ENCODE data around the gene TPD52L2.
A peak's percentile ranks its signal among the peaks of the same experiment; 100 is the strongest.
"Not testable (repeated sequence)": the region's sequence is repeated elsewhere in the genome, so short reads cannot be mapped to it uniquely, and the experiment has no call there.

TPD52L2 gene

DNA sequence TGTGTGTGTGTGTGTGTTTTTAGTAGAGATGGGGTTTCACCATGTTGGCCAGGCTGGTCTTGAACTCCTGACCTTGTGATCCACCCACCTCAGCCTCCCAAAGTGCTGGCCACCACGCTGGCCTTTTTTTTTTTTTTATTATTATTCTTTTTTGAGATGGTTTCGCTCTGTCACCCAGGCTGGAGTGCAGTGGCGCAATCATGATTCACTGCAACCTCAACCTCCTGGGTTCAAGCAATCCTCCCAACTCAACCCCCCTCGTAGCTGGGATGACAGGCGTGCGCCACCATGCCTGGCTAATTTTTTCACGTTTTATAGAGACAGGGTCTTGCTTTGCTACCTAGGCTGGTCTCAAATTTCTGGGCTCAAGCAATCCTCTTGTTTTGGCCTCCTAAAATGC, 9.2 kb downstream of the TPD52L2 start:
- H3K4me3 Mint-ChIP-seq; H3K27me3 Mint-ChIP-seq (ENCODE audit: low read depth); H3K9me3 Mint-ChIP-seq; H3K4me1 Mint-ChIP-seq (ENCODE audit: low read depth): not testable (repeated sequence)
- Mint-ChIP-seq H3K36me3 (ENCODE audit: low read depth) (peaks cover 22% of the 10 kb centered on the region), H3K27ac (peak overlapping the region; percentile 20)

DNA sequence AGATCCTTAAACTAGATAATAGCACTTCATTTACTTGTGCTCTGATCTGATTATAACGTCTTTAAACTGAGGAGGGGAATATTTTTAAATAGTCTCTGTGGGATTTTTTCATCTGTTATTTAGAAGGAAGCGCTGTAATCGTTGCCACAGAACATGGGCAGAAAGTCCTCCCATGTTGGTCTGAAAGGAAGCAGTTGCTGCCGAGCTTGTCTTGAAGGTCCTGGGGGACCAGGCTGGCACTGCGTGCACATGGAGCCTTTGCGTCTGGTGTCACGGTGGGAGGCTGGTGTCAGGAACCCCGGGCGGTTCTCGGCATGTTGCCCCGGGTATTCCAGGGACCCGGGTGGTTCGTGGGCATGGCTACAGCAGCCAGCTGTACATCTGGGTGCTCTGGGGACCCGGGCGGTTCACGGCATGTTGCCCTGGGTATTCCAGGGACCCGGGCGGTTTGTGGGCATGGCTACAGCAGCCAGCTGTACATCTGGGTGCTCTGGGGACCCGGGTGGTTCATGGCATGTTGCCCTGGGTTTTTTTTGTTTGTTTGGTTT, 11.5 kb downstream of the TPD52L2 start:
- Mint-ChIP-seq H3K4me3 (no peak overlapping the region), H3K36me3 (ENCODE audit: low read depth) (peaks cover 19% of the 10 kb centered on the region), H3K27me3 (ENCODE audit: low read depth) (no peaks in the 10 kb centered on the region), H3K27ac (no peak overlapping the region), H3K4me1 (ENCODE audit: low read depth) (peaks cover 7% of the 10 kb centered on the region), H3K9me3 (no peaks in the 10 kb centered on the region)

DNA sequence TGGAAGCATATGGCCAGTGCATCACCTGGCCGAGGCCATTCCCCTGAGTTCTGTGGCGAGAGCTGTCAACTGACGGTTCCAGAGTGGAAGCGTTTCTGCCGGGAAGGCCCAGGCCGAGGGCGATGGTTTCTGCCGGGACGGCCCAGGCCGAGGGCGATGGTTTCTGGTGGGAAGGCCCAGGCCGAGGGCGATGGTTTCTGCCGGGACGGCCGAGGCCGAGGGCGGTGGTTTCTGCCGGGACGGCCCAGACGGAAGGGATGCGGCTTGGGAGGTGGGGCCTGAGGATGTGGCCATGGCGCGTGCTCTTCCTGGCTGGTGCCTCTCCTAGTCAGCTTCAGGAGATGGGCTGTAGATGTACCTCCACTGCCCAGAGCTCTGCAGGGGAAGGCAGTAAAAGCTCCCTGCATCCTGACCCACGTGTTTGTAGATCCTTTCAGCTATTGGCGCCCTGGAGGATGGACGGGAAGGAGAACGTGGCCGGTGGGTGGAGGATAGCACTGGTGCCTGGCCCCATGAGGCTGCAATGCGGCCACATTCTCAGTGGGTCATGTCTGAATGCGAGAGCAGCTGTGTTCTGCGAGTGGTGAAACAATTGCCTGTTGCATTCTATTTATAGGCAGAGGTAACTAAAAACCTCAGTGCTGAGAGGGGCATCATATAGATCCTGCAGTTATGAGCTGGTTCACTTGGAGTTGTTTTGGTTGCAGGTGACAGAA, 12.8 kb downstream of the TPD52L2 start:
- Mint-ChIP-seq H3K4me1 (ENCODE audit: low read depth) (peaks cover 7% of the 10 kb centered on the region), H3K27me3 (ENCODE audit: low read depth) (no peaks in the 10 kb centered on the region), H3K4me3 (no peak overlapping the region), H3K9me3 (no peaks in the 10 kb centered on the region), H3K27ac (no peak overlapping the region), H3K36me3 (ENCODE audit: low read depth) (peaks cover 17% of the 10 kb centered on the region)

DNA sequence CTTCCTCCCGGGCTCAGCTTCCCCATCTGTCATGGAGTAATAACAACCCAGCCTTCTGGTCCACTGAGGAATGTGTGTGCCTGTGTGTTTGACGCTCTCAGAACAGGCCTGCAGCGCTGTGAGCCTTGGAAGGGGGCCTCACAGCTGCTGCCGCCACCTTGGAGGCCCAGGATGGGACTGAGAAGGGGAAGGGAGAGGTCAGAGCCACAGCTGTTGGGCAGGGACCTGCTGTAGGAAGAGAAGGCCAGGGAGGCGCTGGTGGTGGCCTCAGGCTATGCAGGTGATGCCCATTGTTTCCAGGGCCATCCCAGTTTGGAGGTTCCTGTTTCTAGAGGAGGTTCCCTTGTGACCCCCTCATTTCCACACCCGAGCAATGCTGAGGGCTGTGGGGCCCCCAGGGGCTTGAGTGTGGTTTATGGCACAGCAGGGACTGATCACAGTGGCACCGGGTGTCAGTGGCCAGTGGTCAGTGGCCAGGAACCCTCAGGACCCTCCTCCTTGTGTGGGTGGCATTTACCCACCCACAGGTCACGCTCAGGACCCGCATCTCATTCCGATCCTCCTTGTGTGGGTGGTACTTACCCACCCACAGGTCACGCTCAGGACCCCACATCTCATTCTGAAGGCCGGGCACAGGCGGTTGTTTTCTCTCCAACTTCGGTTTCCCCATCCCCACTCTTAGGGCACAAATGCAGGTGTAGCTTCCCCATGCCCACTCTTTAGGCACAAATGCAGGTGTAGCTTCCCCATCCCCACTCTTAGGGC, 14.0 kb downstream of the TPD52L2 start:
- Mint-ChIP-seq H3K9me3 (no peaks in the 10 kb centered on the region), H3K36me3 (ENCODE audit: low read depth) (peaks cover 15% of the 10 kb centered on the region), H3K27me3 (ENCODE audit: low read depth) (no peaks in the 10 kb centered on the region)

DNA sequence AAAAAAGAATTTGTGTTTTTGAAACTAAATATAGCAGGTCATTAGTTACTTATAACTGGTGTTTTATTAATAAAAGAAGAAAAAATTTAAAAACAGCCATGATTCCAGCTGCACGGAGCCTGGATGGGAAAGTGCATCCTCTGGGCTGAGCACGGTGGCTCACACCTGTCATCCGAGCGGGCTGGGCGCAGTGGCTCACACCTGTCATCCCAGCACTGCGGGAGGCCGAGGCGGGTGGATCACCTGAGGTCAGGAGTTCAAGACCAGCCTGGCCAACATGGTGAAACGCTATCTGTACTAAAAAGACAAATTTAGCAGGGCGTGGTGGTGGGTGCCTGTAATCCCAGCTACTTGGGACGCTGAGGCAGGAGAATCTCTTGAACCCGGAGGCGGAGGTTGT, 15.8 kb downstream of the TPD52L2 start:
- H3K27me3 Mint-ChIP-seq (ENCODE audit: low read depth); H3K9me3 Mint-ChIP-seq; H3K27ac Mint-ChIP-seq; H3K4me3 Mint-ChIP-seq; H3K4me1 Mint-ChIP-seq (ENCODE audit: low read depth): not testable (repeated sequence)
- H3K36me3 Mint-ChIP-seq (ENCODE audit: low read depth) = peaks cover 15% of the 10 kb centered on the region

More for the DNA sequence above, 14.0 kb downstream of the TPD52L2 start:
- H3K4me3 Mint-ChIP-seq = no peak overlapping the region
- H3K4me1 Mint-ChIP-seq (ENCODE audit: low read depth) = no peaks in the 10 kb centered on the region
- no peak overlapping the region for H3K27ac Mint-ChIP-seq

DNA sequence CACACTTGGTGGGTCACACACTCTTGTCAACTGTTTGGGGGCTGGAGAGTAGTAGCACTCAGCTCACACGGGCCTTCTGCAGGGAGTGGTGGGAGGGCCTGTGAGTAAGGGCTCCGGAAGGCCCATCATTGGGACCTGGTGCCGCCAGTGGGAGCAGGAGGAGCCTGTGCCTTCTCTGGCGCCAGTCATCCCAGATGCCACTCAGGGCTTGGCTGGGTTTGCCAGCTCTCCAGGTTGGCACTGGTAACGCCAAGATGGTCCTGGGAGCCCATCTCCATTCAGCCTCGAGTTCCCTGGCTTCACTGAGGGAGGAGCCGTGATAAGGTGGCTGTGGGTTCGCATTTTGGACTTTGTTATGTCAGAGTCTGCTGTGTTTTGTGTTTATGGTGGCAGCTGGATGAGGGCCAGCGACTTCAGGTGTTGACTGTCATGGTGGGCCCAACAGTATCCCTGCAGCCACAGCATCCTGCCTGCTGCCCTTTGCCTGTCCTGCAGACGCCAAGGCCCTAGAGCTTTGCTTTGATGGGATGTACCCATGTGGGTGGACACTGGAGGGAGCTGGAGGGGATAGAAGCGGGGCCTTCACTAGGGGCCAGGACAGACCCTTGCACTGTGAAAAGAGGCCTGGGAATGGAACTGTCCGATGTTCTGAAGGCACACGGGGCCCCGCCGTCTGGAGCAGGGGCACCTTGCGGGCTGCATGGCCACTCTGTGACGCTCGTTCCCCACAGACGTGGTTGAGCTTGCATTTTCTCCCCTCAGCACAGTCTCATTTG, 16.6 kb downstream of the TPD52L2 start:
- Mint-ChIP-seq H3K27me3 (ENCODE audit: low read depth) (no peaks in the 10 kb centered on the region), H3K27ac (no peak overlapping the region), H3K9me3 (no peaks in the 10 kb centered on the region), H3K4me3 (no peak overlapping the region), H3K36me3 (ENCODE audit: low read depth) (peaks cover 11% of the 10 kb centered on the region), H3K4me1 (ENCODE audit: low read depth) (peaks cover 2% of the 10 kb centered on the region)

DNA sequence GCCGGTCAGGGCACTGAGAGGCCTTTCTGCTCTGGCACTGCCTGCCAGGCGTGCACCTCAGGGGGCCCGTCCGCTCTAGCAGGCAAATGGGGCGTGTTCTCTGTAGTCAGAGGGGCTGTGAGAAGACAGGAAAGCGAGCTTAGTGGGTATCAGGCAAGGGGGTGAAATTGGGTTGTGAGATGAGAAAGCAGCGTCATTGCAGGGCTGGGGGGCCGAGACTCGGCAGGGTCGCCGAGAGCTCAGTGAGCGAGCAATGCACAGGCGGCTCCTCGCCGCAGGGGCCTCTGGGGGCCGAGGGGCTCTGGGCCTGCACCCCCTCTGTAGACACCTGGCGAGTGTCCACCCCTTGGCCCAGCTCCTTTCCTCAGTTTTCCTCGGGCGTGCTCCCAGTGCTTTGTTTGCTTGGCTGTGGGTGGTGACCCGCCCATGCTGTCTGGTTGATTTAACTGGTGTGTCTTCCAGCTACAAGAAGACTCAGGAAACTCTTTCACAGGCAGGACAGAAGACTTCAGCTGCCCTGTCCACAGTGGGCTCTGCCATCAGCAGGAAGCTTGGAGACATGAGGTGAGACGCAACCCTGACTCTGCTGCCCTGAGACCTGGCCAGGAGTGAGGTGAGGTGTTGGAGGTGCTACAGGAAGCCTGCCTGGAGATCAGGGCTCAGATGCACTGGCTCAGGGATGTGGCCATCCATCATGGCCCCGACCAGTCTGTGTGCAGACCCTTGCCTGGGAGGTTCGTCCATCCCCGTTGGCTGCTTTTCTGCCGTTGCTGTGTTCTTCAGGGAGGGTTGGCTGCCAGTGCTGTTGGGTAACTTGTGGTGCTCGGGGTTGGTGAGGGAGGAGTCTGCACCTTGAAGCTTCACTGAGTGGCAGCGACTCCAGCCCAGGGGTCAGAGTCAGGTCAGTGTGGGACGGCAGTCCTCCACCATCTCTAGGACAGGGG, 17.5 kb downstream of the TPD52L2 start:
- Mint-ChIP-seq H3K27me3 (ENCODE audit: low read depth) (no peaks in the 10 kb centered on the region), H3K4me3 (no peak overlapping the region), H3K4me1 (ENCODE audit: low read depth) (peaks cover 2% of the 10 kb centered on the region), H3K36me3 (ENCODE audit: low read depth) (peaks cover 16% of the 10 kb centered on the region), H3K27ac (no peak overlapping the region), H3K9me3 (no peaks in the 10 kb centered on the region)

DNA sequence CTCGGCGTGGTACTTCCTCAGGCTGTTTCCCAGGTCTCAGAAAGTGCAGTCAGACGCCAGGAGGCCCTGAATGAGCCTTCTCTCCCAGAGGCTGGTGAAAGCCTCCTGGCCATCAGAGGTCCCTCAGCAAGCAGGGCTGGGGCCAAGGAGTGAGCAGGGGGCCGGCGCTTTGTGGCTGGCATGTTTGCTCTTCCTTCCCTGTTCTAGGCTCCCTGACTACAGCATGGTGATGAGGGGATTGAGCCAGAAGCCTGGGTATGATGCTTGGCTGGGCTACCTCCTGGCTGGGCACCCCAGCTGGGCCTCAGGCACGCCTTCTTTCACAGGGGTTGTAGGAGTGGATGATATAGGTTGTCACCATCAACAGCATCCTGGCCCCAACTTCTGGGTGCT, 18.1 kb downstream of the TPD52L2 start:
- no peak overlapping the region for H3K27ac Mint-ChIP-seq
- H3K9me3 Mint-ChIP-seq = no peaks in the 10 kb centered on the region
- no peaks in the 10 kb centered on the region for H3K27me3 Mint-ChIP-seq (ENCODE audit: low read depth)
- H3K4me1 Mint-ChIP-seq (ENCODE audit: low read depth) = peaks cover 2% of the 10 kb centered on the region
- no peak overlapping the region for H3K4me3 Mint-ChIP-seq
- H3K36me3 Mint-ChIP-seq (ENCODE audit: low read depth) = peaks cover 17% of the 10 kb centered on the region

DNA sequence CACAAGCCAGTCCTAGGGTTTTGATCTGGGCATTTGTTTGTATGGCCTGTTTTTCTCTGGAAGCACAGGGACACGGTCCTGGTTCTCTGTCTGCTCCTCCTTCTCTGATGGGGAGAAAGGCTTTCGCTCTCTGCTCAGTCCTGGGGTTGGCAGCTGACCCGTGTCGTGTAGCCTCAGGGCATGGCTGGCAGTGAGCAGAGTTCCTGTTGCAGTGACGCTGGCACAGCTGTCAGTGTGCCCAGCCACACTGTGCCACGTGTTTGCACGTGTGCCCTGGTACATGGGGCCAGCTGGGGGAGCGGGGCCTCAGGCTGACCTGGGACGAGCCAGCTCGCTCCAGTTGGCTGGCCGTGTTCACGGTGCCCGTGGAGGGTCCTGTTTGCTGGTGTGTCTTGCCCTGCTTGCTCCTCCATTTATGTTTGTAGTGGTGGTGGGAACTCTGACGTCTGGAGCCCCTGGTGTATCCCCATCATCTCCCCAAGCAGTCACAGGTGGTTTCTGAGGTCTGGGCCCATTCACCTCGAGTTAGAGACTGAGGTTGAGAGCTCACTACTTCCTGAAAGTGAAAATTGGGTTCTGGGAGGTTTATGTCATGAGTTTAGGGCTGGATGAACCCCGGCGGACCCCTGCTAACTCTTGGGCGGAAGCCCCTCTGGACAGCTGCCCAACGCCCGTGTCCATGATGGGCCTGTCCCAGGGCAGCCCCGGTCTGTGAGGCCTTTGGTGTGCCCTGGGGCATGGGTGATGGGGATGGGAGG, 19.6 kb downstream of the TPD52L2 start:
- peaks cover 23% of the 10 kb centered on the region for H3K36me3 Mint-ChIP-seq (ENCODE audit: low read depth)
- no peaks in the 10 kb centered on the region for H3K9me3 Mint-ChIP-seq
- H3K27me3 Mint-ChIP-seq (ENCODE audit: low read depth) = no peaks in the 10 kb centered on the region
- H3K4me1 Mint-ChIP-seq (ENCODE audit: low read depth) = peaks cover 2% of the 10 kb centered on the region
- H3K27ac Mint-ChIP-seq = no peak overlapping the region
- no peak overlapping the region for H3K4me3 Mint-ChIP-seq

DNA sequence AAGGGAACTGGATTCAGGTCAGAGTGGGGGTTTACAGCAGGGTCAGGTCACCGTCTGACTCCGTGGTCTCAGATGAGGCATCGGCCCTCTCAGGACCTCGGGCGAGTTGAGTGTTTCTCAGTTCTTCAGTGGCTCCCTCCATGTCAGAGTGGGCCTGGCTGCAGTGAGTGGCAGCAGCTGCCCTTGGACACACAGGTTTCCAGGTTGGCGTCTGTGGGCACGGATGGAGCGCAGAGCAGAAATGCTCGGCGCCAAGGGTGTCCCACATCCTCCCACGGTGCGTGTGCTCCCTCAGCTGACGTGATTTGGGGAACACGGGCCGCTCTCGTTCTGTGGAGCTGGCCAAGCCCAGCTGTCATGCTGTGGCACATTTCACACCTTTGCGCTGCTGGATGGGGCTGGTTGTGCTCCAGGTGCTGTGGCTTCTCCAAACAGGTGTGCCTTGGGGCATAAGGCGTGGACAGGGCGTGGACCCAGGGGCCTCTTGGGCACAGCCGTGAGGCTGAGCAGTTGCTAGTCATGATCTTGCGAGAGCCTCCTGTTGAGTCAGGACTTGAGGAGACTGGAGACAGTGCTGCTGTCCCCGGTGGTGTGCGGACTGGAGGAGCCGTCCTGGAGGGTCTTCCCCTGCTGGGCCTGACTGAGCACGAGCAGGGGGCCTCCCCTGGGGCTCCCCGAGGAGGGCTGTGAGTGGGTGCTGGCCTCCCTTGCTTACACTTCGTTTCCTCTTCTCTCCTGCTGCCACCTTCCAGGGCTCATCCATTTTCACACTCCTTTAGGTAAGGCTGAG, 20.4 kb downstream of the TPD52L2 start:
- Mint-ChIP-seq H3K36me3 (ENCODE audit: low read depth) (peaks cover 29% of the 10 kb centered on the region), H3K4me3 (no peak overlapping the region), H3K9me3 (no peaks in the 10 kb centered on the region), H3K27ac (no peak overlapping the region), H3K27me3 (ENCODE audit: low read depth) (no peaks in the 10 kb centered on the region), H3K4me1 (ENCODE audit: low read depth) (peaks cover 2% of the 10 kb centered on the region)

DNA sequence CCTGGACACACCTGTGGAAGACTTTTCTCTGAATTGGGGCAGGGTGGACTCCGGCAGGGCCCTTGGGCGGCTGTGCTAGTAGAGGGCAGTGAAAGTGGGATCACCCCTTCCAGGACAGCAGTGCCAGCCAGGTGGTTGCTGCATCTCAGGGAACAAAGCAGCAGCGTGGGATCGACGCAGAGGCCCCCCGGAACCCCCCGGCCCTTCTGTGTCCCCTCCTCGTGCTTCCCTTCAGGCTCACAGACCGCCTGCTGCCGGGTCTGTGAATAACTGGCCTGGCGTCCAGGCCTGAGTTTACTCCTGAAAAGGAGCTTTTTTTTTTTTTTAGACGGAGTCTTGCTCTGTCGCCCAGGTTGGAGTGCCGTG, 21.0 kb downstream of the TPD52L2 start:
- Mint-ChIP-seq H3K4me3 (no peak overlapping the region), H3K27ac (no peak overlapping the region), H3K4me1 (ENCODE audit: low read depth) (peaks cover 2% of the 10 kb centered on the region), H3K9me3 (no peaks in the 10 kb centered on the region), H3K27me3 (ENCODE audit: low read depth) (no peaks in the 10 kb centered on the region), H3K36me3 (ENCODE audit: low read depth) (peaks cover 30% of the 10 kb centered on the region)

DNA sequence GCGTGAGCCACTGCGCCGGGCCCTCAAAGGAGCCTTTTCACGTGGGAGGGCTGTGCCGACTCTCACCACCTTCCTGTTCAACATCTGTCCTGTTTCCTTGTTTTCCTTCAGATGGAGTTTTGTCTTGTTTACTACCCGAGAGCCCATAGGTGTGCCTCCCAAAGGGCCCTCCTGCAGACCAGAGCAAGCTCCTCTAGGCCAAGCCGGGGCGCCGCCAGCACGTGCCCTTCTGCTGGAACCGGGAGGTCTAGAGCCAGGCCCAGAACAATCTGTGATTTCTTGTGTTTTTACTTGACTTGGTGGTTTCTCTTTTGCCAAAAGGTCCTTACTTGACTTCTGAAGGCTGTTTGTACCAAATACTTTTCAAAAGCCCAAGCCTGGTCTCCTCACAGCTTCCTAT, 21.9 kb downstream of the TPD52L2 start:
- no peaks in the 10 kb centered on the region for H3K27me3 Mint-ChIP-seq (ENCODE audit: low read depth)
- H3K27ac Mint-ChIP-seq = no peak overlapping the region
- no peaks in the 10 kb centered on the region for H3K9me3 Mint-ChIP-seq
- H3K4me1 Mint-ChIP-seq (ENCODE audit: low read depth) = peaks cover 2% of the 10 kb centered on the region
- H3K4me3 Mint-ChIP-seq = no peak overlapping the region
- peaks cover 31% of the 10 kb centered on the region for H3K36me3 Mint-ChIP-seq (ENCODE audit: low read depth)
